GM21723 (cell line): ENCODE measurements around the gene INAVA.

Experiments used
- ATAC-seq: cut with Tn5 transposase; IDR thresholded peaks from one replicate; pipeline ENCODE4 v1.9.1; 2021; ENCODE audit warnings: mild to moderate bottlenecking, moderate library complexity; ENCODE audit not compliant: unreplicated experiment

INAVA gene

DNA sequence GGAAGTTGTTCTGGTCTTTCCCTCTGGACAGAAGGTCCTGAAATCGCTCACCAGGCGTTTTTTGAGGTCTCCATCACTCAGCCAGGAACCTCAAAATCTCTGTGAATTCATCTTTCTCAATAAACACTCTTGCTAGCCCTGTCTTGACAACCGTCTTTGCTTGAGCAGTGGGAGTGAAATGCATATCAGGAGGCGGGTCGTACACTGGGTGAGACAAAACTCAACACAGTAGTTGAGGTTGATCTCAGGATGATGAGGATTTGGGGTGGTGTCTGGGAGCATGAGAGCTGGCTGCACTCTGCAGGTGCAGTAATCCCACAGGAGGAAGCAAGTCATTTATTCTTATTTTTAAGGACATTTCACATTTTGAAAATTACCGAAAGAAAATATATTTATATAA lies 20.0 kb upstream of the INAVA start:
- ATAC-seq, result no peak

DNA sequence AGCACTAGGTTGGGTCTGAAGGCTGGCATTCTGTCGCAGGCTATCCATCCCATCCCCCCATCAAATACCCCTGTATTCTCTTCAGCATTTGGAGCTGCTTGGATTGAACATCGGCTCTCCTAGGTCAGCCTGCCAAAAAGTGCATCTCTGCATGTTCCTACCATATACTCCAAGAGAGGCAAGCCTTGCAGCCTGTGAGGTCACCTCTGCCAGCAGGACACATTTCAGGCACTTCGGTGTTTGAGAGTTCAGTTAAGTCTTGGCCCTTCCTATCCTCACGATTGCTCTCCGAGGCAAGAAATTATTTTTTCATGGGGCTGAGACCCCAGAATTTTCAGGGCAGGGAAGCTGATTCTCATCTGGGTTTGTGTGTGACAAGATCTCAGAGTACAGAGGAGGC lies 19.3 kb upstream of the INAVA start:
- ATAC-seq, result no peak

DNA sequence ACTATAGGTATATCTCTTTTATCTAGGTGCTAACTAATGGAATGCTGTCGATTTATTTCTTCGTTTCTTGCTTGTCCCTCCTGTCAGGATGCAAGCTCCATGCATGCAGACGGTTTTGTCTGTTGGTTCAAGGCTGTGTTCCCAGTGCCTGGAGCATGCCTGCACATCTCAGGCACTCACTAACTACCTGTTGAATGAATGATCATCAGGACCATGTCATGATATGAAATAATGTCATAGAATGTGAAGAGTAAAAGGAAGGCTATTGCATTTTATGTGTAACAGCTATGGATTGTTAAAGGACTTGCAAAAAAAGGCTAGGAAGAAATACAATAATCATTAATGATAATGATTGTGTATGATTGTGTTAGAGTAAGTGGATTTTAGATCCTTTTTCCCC lies 17.7 kb upstream of the INAVA start:
- no peak for ATAC-seq

DNA sequence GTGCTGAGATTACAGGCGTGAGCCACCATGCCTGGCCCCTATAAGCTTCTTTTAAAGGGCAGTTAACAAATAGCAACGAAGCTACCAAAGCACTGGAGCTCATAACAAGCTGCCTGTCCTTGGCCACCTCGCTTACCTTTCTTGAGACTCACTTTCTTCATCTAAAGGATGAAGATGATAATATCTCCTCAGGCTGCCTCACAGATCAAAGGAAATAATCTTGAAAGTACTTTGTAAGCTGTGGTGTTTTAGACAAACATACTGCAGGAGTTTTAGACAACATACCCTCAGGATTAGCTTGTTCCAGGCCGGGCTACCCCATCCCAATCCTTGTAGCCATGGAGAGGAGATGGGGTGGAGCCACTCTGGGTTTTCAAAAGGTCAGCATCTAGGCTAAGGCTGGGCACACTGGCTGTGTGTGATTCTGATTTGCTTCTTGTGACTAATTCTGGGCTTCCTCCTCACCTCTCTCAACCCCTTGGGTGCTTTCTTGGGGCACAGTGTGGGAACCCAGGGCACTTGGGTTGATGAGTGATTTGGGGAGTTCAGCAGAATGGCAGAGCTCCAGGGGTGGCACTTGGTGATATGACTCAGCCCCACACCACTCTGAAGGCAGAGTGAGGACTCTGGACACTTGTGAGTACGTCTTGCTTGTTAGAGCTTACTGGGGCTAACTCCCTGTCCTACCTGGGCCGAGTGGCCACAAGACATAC lies 16.7 kb upstream of the INAVA start:
- peak; percentile 55 for ATAC-seq

DNA sequence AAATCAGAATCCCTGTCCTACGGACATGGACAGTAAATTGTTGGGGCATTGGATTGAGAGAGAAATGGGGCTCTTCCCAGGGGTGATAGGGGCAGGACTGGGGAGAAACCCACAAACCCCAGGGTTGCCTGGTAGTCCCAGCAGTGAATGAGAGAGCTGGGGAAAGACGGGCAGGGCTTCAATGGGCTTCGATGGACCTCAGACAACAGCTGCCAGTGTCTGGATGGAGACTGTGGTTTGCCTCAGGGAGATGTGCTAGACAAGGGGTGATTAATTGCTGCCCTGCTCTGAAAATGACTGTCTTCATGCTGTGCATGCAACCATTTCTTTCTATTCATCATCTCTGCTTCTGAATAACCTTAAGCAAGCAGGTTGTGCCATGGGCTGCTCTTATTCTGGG lies 14.5 kb upstream of the INAVA start:
- peak; percentile 48 for ATAC-seq

DNA sequence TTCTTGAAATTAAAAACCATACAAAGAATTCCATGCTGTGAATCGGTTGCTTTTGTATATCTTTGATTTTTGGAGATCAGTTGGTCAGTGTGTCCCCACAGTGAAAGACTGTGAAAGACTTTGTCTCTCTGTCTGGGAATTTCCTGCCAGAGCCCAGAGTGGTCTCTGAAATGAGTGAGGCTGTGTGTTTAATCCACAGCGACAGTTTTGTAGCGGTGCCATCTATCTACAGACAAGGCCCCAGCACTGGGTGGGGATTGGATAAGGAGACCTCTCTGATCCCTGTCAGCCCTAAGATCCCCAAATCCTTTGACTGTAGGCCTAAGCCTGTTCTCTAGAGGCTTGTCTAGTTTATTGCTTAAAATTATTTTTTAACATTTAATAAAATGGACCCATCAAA lies 11.6 kb upstream of the INAVA start:
- no peak for ATAC-seq

DNA sequence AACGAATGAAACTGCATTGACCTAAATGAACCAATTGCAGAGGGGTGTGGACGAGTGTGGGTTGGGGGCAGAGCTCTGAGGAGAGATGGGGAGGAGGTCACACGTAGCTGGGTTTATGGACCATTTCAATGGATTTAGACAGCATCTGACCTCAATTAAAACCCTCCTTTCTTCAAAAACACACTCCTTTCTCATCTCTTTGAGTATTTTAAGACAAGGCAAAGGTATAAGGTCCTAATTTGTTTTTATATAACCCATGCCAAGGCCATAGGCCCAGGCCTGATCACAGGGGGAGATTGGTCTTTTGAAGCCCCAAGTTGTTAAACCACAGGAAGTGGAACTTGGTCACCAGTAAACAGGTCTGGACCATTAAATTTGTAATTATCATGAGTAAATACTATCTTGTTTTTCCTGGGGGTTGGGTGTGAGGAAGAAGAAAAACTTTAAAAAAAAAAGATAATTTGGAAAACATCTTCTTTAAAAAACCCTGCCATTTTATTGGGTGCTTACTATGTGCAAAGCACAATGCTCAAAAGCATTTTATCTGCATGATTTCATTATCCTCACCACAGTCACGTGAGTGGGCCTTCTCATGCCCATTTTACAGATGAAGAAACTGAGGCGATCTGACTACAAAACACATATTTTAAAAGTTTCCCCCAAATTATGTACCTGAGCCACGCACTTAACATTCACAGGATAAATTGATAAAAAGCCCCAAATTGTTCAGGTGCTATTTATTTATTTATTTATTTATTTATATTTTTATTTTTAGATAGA lies 8.9 kb upstream of the INAVA start:
- ATAC-seq, result no peak

DNA sequence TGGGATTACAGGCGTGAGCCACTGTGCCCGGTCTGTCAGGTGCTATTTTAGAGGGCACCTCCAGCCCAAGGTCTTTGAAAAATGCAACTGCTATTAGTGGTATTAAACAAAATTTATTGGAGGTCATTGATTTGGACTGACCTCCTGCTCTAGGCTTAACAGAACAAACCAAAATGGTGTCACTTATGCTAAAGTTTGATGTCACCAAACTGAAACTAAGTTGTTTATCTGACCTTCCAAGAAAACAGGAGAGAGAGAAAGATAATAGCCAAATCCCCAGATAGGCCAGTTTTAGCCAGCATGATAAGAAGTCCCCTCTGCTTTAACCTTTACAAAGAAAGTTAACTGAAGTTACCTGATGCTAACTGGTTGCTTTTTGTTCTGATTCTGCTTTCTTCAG lies 8.1 kb upstream of the INAVA start:
- no peak for ATAC-seq

DNA sequence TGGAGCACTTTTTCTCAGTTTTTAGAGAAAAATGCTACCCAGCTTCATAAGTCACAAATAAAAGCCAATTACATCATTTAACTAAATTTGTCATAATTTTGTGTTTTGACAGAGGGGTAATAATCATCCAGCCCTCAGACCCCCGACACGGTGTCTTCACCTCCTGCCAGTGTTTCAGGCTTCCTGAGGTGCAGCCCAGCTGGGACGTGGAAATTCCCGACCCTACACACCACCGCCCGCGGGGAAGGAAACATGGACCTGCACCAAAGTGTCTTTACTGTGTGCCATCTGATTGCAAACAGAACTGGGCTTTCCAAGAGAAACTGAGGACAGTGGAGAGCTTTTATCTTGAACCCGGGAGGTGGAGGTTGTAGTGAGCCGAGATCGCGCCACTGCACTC lies 7.7 kb upstream of the INAVA start:
- ATAC-seq, result no peak

DNA sequence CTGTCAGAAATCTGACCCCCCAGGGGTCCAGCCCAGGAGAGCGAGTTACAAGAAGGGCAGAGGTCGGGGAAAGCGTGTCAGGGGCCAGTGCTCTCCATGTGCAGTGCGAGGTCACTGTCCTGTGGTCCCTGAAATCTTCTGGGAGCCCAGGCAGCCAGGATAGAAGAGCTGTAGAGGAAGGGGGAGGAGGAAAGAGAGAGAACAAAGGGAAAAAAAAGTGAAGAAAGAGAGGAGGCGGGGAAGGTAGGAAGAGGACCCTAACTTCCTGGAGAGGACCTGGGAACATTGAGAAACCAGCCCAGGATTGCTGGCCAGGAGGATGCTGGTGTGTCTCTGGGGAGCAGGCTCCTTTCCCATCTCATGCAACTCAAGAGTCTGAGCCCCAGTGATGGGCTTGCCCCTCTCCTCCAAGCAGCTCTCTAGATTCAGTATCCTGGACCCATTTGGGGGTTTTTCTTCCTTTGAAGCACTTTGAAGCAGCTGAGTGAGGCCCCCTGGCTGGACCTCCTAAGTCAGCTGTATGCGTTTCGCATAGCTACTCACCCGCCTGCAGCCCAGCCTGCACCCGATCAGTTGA lies 6.8 kb upstream of the INAVA start:
- no peak for ATAC-seq

DNA sequence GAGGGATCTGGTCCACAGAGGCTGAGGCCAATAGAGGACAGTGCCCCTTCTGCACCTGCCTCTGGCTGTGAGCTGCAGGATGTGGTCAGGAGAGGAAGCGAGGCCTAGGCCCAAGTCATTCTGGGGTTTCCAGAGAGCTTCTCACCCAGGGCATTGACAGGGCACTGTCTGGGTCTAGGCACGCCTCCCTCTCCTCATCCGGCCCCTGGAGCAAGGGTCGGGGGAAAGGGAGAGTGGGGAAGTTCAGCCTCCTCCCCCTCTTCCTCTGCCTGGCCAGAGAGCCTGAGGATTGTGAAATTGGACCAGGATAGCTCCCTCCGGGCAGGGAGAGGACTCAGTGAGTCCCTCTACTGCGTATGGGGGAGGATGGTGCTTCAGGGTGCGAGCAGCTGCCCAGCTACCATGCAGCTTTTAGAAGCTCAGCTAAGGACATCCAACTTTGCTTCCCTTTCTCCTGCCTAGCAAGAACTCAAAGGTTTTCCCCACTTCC lies 6.3 kb upstream of the INAVA start:
- peak; percentile 94 for ATAC-seq

DNA sequence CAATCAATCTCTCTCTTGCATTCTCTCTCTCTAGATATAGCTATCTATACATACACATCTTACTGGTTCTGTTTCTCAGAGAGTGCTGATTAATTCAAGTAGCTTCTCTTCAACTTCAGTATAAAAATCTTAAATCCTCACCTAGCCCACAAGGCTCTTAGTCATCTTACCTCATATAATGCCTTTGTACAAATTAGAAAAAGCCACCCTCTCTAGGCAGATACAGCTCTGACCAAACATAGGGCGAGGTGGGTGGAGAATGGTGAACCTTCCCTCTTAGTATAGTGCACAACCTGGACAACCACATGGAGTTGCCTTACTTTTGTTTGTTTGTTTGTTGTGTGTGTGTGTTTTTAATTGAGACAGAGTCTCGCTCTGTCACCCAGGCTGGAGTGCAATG lies 5.1 kb upstream of the INAVA start:
- ATAC-seq, result no peak

DNA sequence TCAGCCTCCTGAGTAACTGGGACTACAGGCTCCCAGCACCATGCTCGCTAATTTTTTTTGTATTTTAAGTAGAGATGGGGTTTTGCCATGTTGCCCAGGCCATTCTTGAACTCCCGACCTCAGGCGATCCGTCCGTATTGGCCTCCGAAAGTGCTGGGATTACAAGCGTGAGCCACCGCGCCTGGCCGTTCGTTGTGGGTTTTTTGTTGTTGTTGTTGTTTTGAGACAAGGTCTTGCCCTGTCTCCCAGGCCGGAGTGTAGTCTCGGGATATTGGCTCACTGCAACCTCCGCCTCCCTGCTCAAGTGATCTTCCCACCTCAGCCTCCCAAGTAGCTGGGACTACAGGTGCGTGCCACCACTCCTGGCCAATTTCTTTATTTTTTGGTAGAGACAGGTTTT lies 4.7 kb upstream of the INAVA start:
- no peak for ATAC-seq

DNA sequence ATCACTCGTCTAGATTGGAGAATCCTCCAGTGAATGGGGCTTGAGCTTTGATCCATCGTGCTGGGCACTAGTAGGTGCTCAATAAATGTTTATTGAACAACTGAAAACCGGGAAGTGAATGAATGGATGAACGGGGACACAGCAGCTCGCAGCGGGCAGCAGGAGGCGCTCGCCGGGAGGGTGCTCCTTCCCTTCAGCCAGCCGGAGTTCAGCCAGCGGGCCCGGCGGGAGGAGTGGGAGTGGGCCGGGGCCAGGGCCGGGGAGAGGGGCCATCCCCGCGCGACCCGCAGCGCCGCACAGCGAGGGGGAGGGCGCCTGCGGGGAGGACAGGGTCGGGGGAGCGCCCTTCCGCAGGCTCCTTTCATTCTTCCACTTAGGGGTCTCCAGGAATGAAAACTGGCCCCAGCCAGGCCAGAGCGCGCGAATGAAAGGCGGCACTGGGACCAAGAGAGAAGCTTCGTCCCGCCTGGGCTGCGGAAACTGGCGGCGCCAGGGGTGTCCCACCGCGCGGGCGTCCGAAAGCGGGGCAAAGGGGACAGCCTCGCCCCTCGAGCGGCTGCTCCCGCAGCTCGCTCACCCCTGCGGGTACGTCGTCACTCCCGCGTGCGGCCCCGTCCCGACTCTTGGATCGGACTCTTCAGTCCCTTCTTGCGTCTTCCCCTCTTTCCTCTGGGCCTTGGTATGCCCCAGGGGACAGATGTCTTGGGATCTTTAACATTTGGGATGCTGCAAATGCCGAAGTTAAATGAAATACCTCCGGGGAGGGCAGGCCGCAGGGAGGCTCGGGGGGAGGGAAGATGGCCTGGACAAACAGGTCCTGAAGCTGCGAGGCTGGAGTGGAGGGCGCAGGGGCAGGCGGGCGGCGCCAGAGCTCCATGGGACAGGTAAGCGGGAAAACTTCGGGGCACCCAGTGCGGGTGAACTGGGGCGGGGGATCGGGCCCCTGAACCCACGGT lies 3.6 kb upstream of the INAVA start:
- ATAC-seq, result no peak

DNA sequence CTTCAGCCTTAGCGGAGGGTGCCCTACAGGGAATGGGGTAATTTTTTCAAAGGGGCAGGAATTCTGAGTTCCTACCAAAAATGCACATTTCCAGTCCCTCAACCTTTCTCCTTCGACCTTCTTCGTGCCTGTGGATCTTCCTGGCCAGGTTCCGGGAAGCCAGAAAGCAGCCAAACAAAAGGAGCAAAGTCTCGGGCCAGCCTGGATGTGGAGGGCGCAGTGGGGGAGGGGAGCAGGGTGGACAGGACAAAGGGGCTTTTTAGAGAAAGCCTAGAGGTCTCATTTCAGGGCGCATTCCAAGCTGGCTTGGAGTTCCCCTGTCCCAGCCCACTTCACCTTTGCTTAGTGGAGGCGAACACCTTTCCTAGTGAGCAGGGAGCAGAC lies 2.9 kb upstream of the INAVA start:
- no peak for ATAC-seq

DNA sequence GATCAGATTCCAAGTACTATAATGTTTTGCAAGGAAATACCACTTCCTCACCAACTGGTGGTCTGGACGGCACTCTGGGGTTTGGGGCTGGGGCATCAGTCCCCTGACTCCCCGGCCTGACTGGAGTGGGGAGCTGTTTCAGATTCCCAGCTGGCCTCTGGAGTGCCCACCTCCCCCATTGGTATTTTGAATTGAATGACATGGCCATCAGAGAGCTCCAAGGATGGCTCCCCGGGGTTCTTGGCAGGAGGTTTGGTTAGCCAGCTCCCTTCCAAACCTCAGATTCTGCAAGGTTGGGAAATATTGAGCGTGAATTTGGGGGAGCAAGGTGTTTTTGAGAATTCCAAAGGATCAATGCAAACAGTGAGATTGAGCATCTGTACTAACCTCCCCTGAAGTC lies 2.2 kb upstream of the INAVA start:
- ATAC-seq, result no peak

DNA sequence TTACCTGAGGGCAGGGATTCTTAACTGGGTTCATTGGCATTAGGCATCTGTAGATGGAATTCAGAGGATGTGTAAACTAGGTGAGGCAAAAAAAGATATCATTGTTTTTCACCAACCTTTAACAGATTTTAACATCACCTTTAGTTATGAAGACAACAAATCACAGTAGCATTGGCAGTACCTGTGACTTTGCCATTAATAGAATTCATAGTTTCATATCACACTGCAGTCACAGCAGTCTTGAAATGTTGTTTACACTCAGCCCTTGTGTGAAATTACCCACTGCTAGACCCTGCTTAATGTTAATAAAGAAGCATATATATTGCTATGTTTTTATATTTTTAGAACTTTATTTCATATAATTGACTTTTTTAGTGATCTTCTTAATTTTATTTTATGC lies 1.7 kb upstream of the INAVA start:
- no peak for ATAC-seq

DNA sequence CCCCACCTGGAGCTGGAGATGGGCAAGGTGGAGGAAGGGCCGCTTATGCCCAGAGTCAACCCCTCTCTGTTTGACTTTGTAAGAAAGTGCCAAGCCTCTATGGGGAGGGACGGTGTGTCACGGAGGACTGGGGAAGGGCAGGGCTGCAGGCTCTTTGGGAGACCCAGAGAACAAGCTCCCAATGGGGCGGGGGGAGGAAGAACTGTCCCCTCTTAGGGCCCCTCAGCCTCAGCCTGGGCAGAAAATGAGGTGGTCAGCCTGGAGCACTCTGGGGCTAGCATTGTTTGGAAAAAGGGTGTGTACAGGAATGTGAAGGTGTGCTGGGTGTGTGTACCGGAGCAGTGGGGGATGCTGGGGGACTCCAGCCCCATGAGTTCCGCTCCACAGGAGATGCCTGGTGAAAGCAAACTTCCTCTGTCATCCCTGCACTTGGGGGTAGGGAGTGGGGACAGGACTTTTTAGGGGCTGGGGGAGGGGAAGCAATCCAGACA lies 1.2 kb upstream of the INAVA start:
- no peak for ATAC-seq

DNA sequence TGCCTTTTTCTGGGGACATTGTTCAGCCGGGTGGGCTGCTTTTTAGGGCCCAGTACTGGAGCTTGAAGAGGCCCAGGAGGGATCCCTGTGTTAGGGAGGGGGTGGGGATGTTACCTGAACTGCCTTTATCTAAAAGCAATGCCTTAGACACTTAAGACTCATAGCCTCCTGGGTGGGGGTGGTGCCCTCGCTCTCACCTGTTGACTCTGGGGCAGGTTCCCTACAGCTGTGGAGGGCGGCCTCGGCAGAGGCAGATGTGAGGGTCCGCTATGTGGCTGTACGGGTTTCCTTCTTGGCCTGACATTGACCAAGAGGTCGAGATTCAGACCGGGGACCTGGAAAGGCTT lies 716 bp downstream of the INAVA start:
- no peak for ATAC-seq

DNA sequence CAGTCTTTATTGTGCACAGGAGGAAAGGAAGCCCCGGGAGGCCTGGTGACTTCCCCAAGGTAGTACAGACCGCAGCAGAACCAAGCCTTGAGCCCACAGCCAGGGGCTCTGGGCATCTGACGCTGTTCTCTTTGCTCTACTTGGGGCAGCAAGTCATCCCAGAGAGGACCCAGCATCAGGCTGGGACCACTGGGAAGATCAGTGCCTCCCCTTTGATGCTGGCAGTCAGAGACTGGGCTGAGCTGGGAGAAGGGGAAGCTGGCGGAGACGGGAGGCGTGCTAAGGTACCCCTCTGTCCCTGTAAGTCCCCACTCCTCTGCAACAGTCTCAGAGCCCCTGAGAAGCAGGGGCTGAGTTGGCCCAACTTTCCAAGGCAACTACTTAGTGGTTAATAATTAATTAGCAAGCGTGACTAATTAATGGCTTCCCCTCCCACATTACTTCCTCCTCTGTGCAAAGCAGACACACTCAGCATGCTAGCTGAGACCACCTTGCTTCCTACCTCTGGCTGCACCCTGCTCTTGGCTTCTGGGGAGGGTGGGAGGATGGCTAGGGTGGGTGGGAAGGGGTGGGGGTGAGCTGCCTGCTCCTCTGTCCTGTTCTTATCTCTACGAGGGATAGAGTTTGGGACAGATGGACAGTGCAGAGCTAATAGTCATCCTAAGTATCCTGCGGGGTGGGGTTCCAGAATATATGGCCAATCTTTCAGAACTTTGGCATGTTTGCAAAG lies 1.3 kb downstream of the INAVA start:
- ATAC-seq, result no peak
